H1 (cell line): ENCODE measurements around the gene EXOC1. TPM values are rescaled to one million over a fixed set of nuclear protein-coding genes. Genes with fewer than 3 reads are reported as not detected.

Experiments
- CTCF ChIA-PET: fragments of 300-600 bp; sonication (Branson Sonifier 250); formaldehyde crosslinking; loops from one replicate; lab custom pipeline; 2021; ENCODE audit not compliant: partially characterized antibody; lab: Charles Lee
- POLR2A ChIA-PET: fragments of 300-600 bp; sonication (Branson Sonifier 250); formaldehyde crosslinking; loops from one replicate; lab custom pipeline; 2021; ENCODE audit warnings: inconsistent platforms; ENCODE audit not compliant: partially characterized antibody; lab: Charles Lee
- DNase-seq, 2 experiments: peaks; one replicate each; pipeline versions ENCODE4 v3.0.0 to v3.0.0-alpha.2; 2010 to 2022; ENCODE audit warnings: low spot score in 2 of 2, low read depth in 1 of 2, mixed read lengths in 1 of 2
- FAIRE-seq: peaks from 2 replicates; lab custom pipeline; 2011; peaks lifted over from hg19 to GRCh38; lab: Jason Lieb, UNC
- H2AFZ ChIP-seq: 2 replicates; pipeline ENCODE4 v1.8.1; 2012; ENCODE audit warnings: low read length, inconsistent platforms
- H2AK5ac ChIP-seq: 2 replicates; pipeline ENCODE4 v1.6.1; 2013; ENCODE audit warnings: low read depth, low read length
- H2BK120ac ChIP-seq: replicated peaks from 2 replicates; pipeline ENCODE3; 2013; ENCODE audit warnings: low read depth, low read length, inconsistent platforms
- H2BK12ac ChIP-seq: 2 replicates; pipeline ENCODE4 v1.6.1; 2013; ENCODE audit warnings: low read depth, low read length
- H2BK15ac ChIP-seq: 2 replicates; pipeline ENCODE4 v1.6.1; 2013; ENCODE audit warnings: low read length
- H2BK20ac ChIP-seq: 2 replicates; pipeline ENCODE4 v1.6.1; 2013; ENCODE audit warnings: low read length
- H2BK5ac ChIP-seq: 2 replicates; pipeline ENCODE4 v1.6.1; 2013; ENCODE audit warnings: low read depth, low read length
- H3K14ac ChIP-seq: 2 replicates; pipeline ENCODE4 v1.6.1; 2013; ENCODE audit warnings: inconsistent platforms; ENCODE audit not compliant: insufficient read length
- H3K18ac ChIP-seq: 2 replicates; pipeline ENCODE4 v1.6.1; 2013; ENCODE audit warnings: low read length; ENCODE audit errors: extremely low read depth
- H3K23ac ChIP-seq: 2 replicates; pipeline ENCODE4 v1.6.1; 2013; ENCODE audit warnings: inconsistent platforms; ENCODE audit not compliant: insufficient read length
- H3K23me2 ChIP-seq: 2 replicates; pipeline ENCODE4 v1.6.1; 2013; ENCODE audit warnings: low read depth, low read length
- H3K27ac ChIP-seq: 2 replicates; pipeline ENCODE4 v1.6.1; 2011; ENCODE audit warnings: low read depth, low read length, inconsistent platforms
- H3K27me3 ChIP-seq, 4 experiments: replicated peaks in 1 of 4; 1 replicate in 1 of 4; 2 replicates in 3 of 4; pipeline versions ENCODE4 v1.6.1 to v1.8.1; 2011 to 2013; ENCODE audit warnings: low read length in 3 of 4, mild to moderate bottlenecking in 3 of 4, inconsistent platforms in 2 of 4, mixed read lengths in 2 of 4, moderate library complexity in 1 of 4; ENCODE audit not compliant: control insufficient read depth in 3 of 4, insufficient read depth in 3 of 4; ENCODE audit errors: extremely low read depth in 1 of 4
- H3K36me3 ChIP-seq, 4 experiments: 2 replicates each; pipeline versions ENCODE4 v1.6.1 to v1.8.1; 2011 to 2013; ENCODE audit warnings: mild to moderate bottlenecking in 4 of 4, low read length in 3 of 4, moderate library complexity in 2 of 4, control low read depth in 1 of 4, inconsistent platforms in 1 of 4; ENCODE audit not compliant: insufficient read depth in 4 of 4, control insufficient read depth in 2 of 4
- H3K4ac ChIP-seq: replicated peaks from 2 replicates; pipeline ENCODE3; 2013; ENCODE audit warnings: low read length, low read depth, mixed read lengths, inconsistent platforms; ENCODE audit not compliant: insufficient read length
- H3K4me1 ChIP-seq, 4 experiments: replicated peaks in 1 of 4; 1 replicate in 1 of 4; 2 replicates in 3 of 4; pipeline versions ENCODE4 v1.6.1 to v1.8.1; 2011 to 2013; ENCODE audit warnings: low read length in 3 of 4, inconsistent platforms in 2 of 4, mixed read lengths in 1 of 4; ENCODE audit not compliant: insufficient read depth in 4 of 4, control insufficient read depth in 3 of 4
- H3K4me2 ChIP-seq, 2 experiments: 2 replicates each; pipeline versions ENCODE4 v1.6.1 to v1.8.1; 2011 to 2013; ENCODE audit warnings: low read depth in 2 of 2, low read length in 2 of 2, control low read depth in 1 of 2, inconsistent platforms in 1 of 2, mild to moderate bottlenecking in 1 of 2; ENCODE audit not compliant: insufficient read depth in 1 of 2
- H3K4me3 ChIP-seq, 4 experiments: fragments of 200-600, 300-600 bp in 1 of 4; sonication (generic), shearing (Covaris generic), sonication (Bioruptor Twin) in 1 of 4; 2 replicates each; pipeline versions ENCODE4 v1.5.1 to v1.8.1; 2011 to 2016; ENCODE audit warnings: low read length in 4 of 4, low read depth in 3 of 4, control low read depth in 2 of 4, inconsistent platforms in 2 of 4, mild to moderate bottlenecking in 2 of 4, mixed read lengths in 1 of 4, moderate library complexity in 1 of 4; ENCODE audit not compliant: insufficient read depth in 2 of 4; ENCODE audit errors: extremely low read depth in 1 of 4
- H3K56ac ChIP-seq: replicated peaks from 2 replicates; pipeline ENCODE3; 2013; ENCODE audit warnings: low read depth, mild to moderate bottlenecking, mixed read lengths, low read length, inconsistent platforms; ENCODE audit not compliant: insufficient read length
- H3K79me1 ChIP-seq: 2 replicates; pipeline ENCODE4 v1.6.1; 2013; ENCODE audit warnings: low read depth, low read length, control low read depth
- H3K79me2 ChIP-seq, 2 experiments: 2 replicates each; pipeline versions ENCODE4 v1.6.1 to v1.8.1; 2012 to 2013; ENCODE audit warnings: low read length in 2 of 2, mild to moderate bottlenecking in 2 of 2, inconsistent platforms in 1 of 2; ENCODE audit not compliant: insufficient read depth in 2 of 2, control insufficient read depth in 1 of 2
- H3K9ac ChIP-seq, 4 experiments: replicated peaks in 1 of 4; 1 replicate in 1 of 4; 2 replicates in 3 of 4; pipeline versions ENCODE4 v1.6.1 to v1.8.1; 2011 to 2013; ENCODE audit warnings: low read depth in 3 of 4, low read length in 3 of 4, control low read depth in 2 of 4, mild to moderate bottlenecking in 2 of 4, moderate library complexity in 2 of 4, inconsistent platforms in 1 of 4; ENCODE audit errors: extremely low read depth in 1 of 4
- H3K9me3 ChIP-seq, 2 experiments: 2 replicates each; pipeline versions ENCODE4 v1.6.1 to v1.8.1; 2012 to 2013; ENCODE audit warnings: mild to moderate bottlenecking in 2 of 2, moderate library complexity in 2 of 2, control low read depth in 1 of 2, inconsistent platforms in 1 of 2, low read depth in 1 of 2, low read length in 1 of 2, mixed read lengths in 1 of 2; ENCODE audit not compliant: insufficient read depth in 2 of 2
- H4K20me1 ChIP-seq, 2 experiments: replicated peaks in 1 of 2; 2 replicates each; pipeline versions ENCODE3 to v1.8.1; 2011 to 2013; ENCODE audit warnings: inconsistent platforms in 2 of 2, low read length in 2 of 2, mild to moderate bottlenecking in 1 of 2; ENCODE audit not compliant: insufficient read depth in 2 of 2, control insufficient read depth in 1 of 2
- H4K5ac ChIP-seq: 2 replicates; pipeline ENCODE4 v1.6.1; 2013; ENCODE audit warnings: low read length, low read depth, mixed read lengths, inconsistent platforms; ENCODE audit not compliant: insufficient read length
- H4K8ac ChIP-seq: 2 replicates; pipeline ENCODE4 v1.8.0; 2013; ENCODE audit warnings: mild to moderate bottlenecking, moderate library complexity, low read length, inconsistent platforms; ENCODE audit not compliant: insufficient read depth; ENCODE audit errors: extremely low read depth
- H4K91ac ChIP-seq: replicated peaks from 2 replicates; pipeline ENCODE3; 2013; ENCODE audit warnings: low read length, mixed read lengths, inconsistent platforms; ENCODE audit not compliant: insufficient read length
- ASH2L ChIP-seq: fragments of 200-600, 300-600 bp; sonication (generic); IDR thresholded peaks from one replicate; pipeline ENCODE4 v1.7.1; 2017; ENCODE audit warnings: low read length
- CBX8 ChIP-seq: fragments of 300-800, 300-1000 bp; sonication (generic); IDR thresholded peaks from 2 replicates; pipeline ENCODE4 v1.7.1; 2016; ENCODE audit warnings: low read depth, low read length, borderline replicate concordance
- CHD2 ChIP-seq: IDR thresholded peaks from 2 replicates; pipeline ENCODE4 v1.6.1; 2012; ENCODE audit warnings: low read length, improper control_type of control experiment
- GTF2F1 ChIP-seq: IDR thresholded peaks from 2 replicates; pipeline ENCODE4 v1.6.1; 2012; ENCODE audit warnings: low read depth, low read length, improper control_type of control experiment, borderline replicate concordance
- HDAC2 ChIP-seq, 2 experiments: fragments of 300-600 bp in 1 of 2; sonication (generic) in 1 of 2; IDR thresholded peaks; 2 replicates each; pipeline ENCODE4 v1.6.1; 2011 to 2012; ENCODE audit warnings: low read depth in 2 of 2, low read length in 2 of 2, mild to moderate bottlenecking in 2 of 2, moderate library complexity in 2 of 2, borderline replicate concordance in 1 of 2, inconsistent platforms in 1 of 2
- JUN ChIP-seq: IDR thresholded peaks from 2 replicates; pipeline ENCODE4 v1.6.1; 2011; ENCODE audit warnings: low read depth, mild to moderate bottlenecking, improper control_type of control experiment, low read length
- JUND ChIP-seq: IDR thresholded peaks from 2 replicates; pipeline ENCODE4 v1.6.1; 2011; ENCODE audit warnings: mild to moderate bottlenecking, improper control_type of control experiment, low read length
- NANOG ChIP-seq: IDR thresholded peaks from 2 replicates; pipeline ENCODE4 v1.6.1; 2011; ENCODE audit warnings: low read length, low read depth, mild to moderate bottlenecking, inconsistent platforms; ENCODE audit not compliant: insufficient read depth, poor library complexity, severe bottlenecking
- RNF2 ChIP-seq: fragments of 200-900, 300-1000 bp; sonication (generic); IDR thresholded peaks from 2 replicates; pipeline ENCODE4 v1.7.1; 2016; ENCODE audit warnings: borderline replicate concordance, low read depth, mild to moderate bottlenecking, antibody characterized with exemption, low read length; ENCODE audit not compliant: poor library complexity, severe bottlenecking; ENCODE audit errors: missing control alignments
- SP2 ChIP-seq: IDR thresholded peaks from 2 replicates; pipeline ENCODE4 v1.6.1; 2012; ENCODE audit warnings: mild to moderate bottlenecking, low read length, inconsistent platforms
- SP4 ChIP-seq: IDR thresholded peaks from 2 replicates; pipeline ENCODE4 v1.6.1; 2012; ENCODE audit warnings: low read length, inconsistent platforms
- WGBS, 2 experiments: shearing (Covaris generic) in 1 of 2; methylation state at CpG; one replicate each; pipeline versions ENCODE4 v1.1.6 to v1.1.7; 2013 to 2015; ENCODE audit warnings: low lambda C conversion rate in 2 of 2, mixed read lengths in 2 of 2, inconsistent platforms in 1 of 2, low coverage in 1 of 2, missing lambda C conversion rate in 1 of 2; ENCODE audit not compliant: insufficient replicate concordance in 2 of 2, insufficient coverage in 1 of 2, insufficient read length in 1 of 2; ENCODE audit errors: extremely low coverage in 1 of 2, missing lambda C conversion rate in 1 of 2; 5-methylcytosine and 5-hydroxymethylcytosine counted together
- polyA plus RNA-seq, 7 experiments: library from polyadenylated mRNA; depleted of rRNA in 3 of 7; stranded (reverse) in 5 of 7; unstranded in 2 of 7; fragments of >200 nt in 5 of 7; fragments of 200-250 nt in 2 of 7; gene quantifications; 1 replicate in 5 of 7; 2 replicates in 1 of 7; 4 replicates in 1 of 7; pipeline versions ENCODE4 v1.2.1 to v1.2.3, GENCODE V29; 2011 to 2013; ENCODE audit warnings: missing spikeins in 2 of 7, mixed read lengths in 2 of 7
- total RNA-seq: library from RNA; stranded (reverse); fragmentation: NEBNext Ultra II Directional; extraction: Animal tissue kit (Norgen Biotek cat#: 25700); gene quantifications from 2 replicates; pipeline ENCODE4 v1.2.1, GENCODE V29; 2021
- TF ChIP-seq, protein P1 (sequence below): IDR thresholded peaks from 2 replicates; pipeline ENCODE4 v1.6.1; 2011; ENCODE audit warnings: low read length, improper control_type of control experiment

Gene EXOC1
- total and polyA plus RNA-seq, 2 of the 8 experiments (the other 6 are each of a cell fraction or from before 2014, with no cell fraction given), result 5.9 to 19.6 TPM

DNA sequence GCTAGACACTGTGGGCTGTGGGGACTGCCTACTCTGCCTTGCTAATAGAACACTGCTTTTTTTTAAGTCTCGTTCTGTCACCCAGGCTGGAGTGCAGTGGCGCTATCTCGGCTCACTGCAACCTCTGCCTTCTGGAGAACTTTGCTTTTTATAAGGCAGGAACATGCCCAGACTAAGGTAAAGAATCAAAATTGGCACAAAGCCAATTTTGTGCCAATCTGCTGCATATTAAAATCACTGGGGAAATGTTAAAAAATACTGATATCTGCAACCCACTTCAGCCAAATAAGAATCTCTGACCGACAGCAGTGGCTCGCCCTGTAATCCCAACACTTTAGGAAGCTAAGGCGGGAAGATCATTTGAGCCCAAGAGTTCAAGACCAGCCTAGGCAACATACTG, 58.8 kb downstream of the EXOC1 start:
- Histone ChIP-seq H3K23ac (no peak overlapping the region), H3K4me2 (no peak overlapping the region), H3K14ac (no peak overlapping the region), H3K79me2 (no peaks in the 10 kb centered on the region), H2BK120ac (no peak overlapping the region), H3K36me3 (no peaks in the 10 kb centered on the region), H3K4me1 (no peaks in the 10 kb centered on the region), H2AK5ac (no peak overlapping the region), H3K9me3 (no peaks in the 10 kb centered on the region), H2BK15ac (no peak overlapping the region), H2AFZ (peak overlapping the region; percentile 15; the same call in 1 of the 2 replicates), H3K79me1 (no peaks in the 10 kb centered on the region), H3K9ac (no peak overlapping the region), H3K18ac (no peak overlapping the region), H2BK12ac (no peak overlapping the region), H3K4ac (no peak overlapping the region), H3K27me3 (no peaks in the 10 kb centered on the region), H2BK5ac (no peak overlapping the region), H2BK20ac (no peak overlapping the region), H3K23me2 (no peaks in the 10 kb centered on the region), H4K5ac (no peak overlapping the region), H4K91ac (no peak overlapping the region), H4K20me1 (no peaks in the 10 kb centered on the region), H3K56ac (no peak overlapping the region), H3K4me3 (no peak overlapping the region), H4K8ac (no peak overlapping the region), H3K27ac (no peak overlapping the region)
- FAIRE-seq, result no peak
- ChIA-PET CTCF (interaction anchor here (1.2 kb wide), 1 partner anchor 36 kb away, joined by 4 read pairs; no protein-coding TSS in a partner anchor), POLR2A (no interaction called here)
- DNase-seq, result no peak
- 89% methylated on average over 6 of the region's 6 CpGs; no CpG with 5 or more reads in 1 of the 2 experiments for WGBS, 2 experiments
- TF ChIP-seq SP4 (no peak), JUN (no peak), NANOG (no peak), ASH2L (no peak), GTF2F1 (no peak), RNF2 (no peak), JUND (no peak), CBX8 (no peak), HDAC2 (IDR thresholded peaks at IDR 0.05; ENCODE audit: borderline replicate concordance in 1 of 2, low read depth in 2 of 2, low read length in 2 of 2) (no peak), CHD2 (no peak), SP2 (no peak)
- TF ChIP-seq, protein P1, sequence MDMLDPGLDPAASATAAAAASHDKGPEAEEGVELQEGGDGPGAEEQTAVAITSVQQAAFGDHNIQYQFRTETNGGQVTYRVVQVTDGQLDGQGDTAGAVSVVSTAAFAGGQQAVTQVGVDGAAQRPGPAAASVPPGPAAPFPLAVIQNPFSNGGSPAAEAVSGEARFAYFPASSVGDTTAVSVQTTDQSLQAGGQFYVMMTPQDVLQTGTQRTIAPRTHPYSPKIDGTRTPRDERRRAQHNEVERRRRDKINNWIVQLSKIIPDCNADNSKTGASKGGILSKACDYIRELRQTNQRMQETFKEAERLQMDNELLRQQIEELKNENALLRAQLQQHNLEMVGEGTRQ, result no peak
